ENCODE measurements around the gene ATP2C2. TPM values are rescaled to one million over a fixed set of nuclear protein-coding genes. Genes with fewer than 3 reads are reported as not detected.

ATP2C2 gene
- total RNA-seq, 1 donor from 2014 or later = not detected

DNA sequence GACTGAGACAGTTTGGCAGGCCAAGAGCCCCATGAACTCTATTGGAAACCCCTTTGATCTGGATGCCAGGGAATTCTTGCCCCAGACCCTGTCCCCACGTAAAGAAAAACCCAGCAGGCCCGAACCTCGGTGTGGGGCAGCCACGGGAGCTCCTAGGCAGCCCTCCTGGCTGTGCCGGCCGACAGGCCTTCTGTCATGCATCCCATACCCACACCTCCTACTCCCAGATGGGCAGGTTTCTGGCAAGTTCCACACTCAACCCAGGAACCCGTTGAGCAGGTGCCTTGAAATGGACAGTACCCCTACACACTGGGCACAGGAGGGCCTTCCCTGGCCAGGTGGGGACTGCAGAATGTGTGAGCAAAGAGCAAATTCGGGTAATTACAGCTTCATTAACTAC, 23.6 kb upstream of the ATP2C2 start:
- intact Hi-C loops (cut with DNase I) = no loop called here
- TF ChIP-seq, protein P1, sequence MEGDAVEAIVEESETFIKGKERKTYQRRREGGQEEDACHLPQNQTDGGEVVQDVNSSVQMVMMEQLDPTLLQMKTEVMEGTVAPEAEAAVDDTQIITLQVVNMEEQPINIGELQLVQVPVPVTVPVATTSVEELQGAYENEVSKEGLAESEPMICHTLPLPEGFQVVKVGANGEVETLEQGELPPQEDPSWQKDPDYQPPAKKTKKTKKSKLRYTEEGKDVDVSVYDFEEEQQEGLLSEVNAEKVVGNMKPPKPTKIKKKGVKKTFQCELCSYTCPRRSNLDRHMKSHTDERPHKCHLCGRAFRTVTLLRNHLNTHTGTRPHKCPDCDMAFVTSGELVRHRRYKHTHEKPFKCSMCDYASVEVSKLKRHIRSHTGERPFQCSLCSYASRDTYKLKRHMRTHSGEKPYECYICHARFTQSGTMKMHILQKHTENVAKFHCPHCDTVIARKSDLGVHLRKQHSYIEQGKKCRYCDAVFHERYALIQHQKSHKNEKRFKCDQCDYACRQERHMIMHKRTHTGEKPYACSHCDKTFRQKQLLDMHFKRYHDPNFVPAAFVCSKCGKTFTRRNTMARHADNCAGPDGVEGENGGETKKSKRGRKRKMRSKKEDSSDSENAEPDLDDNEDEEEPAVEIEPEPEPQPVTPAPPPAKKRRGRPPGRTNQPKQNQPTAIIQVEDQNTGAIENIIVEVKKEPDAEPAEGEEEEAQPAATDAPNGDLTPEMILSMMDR (IDR thresholded peaks at IDR 0.05) = no peak
- no peak for DNase-seq (ENCODE audit: low spot score in 2 of 2)

DNA sequence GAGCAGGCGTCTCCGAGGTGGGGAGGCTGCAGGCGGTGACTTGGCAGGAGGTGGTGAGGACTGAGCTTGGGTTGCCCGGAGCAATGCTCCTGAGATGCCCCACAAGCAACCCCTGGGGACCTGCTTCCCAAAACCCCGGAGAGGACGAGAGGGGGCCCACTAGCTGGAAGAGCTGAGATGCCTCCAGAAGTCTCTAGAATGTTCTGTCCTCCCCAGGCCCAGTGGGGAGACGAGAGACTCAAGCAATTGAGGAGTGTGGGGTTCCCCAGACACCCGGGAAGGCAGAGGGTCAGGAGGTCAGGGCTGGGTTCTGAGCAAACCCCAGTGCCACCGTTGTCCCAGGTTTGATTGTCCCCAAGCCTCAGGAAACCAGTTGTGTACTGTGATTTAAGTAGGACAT, 21.2 kb upstream of the ATP2C2 start:
- Histone ChIP-seq H3K9me3 (no peaks in the 10 kb centered on the region), H3K27me3 (no peaks in the 10 kb centered on the region), H3K27ac (no peak overlapping the region), H3K36me3 (no peaks in the 10 kb centered on the region), H3K4me1 (no peaks in the 10 kb centered on the region), H3K4me3 (no peak overlapping the region)
- TF ChIP-seq, protein P1 (IDR thresholded peaks at IDR 0.05) = no peak
- intact Hi-C loops (cut with DNase I) = no loop called here
- no peak for DNase-seq (ENCODE audit: low spot score in 2 of 2)

More for the DNA sequence above, 23.6 kb upstream of the ATP2C2 start:
- Histone ChIP-seq H3K9me3 (no peaks in the 10 kb centered on the region), H3K4me3 (no peak overlapping the region), H3K36me3 (no peaks in the 10 kb centered on the region), H3K4me1 (no peaks in the 10 kb centered on the region), H3K27ac (no peak overlapping the region), H3K27me3 (no peaks in the 10 kb centered on the region)

DNA sequence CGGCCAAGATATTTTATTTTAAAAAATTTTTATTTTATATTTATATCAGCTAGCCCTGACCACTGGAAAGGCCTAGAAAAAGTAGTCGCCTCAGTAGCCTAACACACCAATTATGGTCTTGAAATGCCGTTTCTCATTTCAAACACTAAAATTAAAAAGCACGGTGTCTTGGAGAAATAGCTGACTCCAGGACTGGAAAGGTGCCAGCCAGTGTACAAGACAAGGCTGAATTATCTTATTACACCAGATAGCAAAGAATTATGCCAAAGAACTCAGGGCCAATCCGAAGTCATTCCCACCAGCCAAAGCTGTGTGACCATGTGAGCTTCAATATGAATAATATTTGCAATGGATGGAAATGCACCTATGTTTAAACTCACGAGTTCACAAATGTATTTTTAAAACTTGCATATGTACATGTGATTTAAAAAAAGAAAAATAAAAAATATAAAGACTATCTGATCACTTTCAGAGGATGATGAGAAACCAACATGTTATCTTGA, 19.9 kb upstream of the ATP2C2 start:
- Histone ChIP-seq H3K4me3 (no peak overlapping the region), H3K36me3 (no peaks in the 10 kb centered on the region), H3K4me1 (no peaks in the 10 kb centered on the region), H3K27me3 (no peaks in the 10 kb centered on the region), H3K9me3 (no peaks in the 10 kb centered on the region), H3K27ac (no peak overlapping the region)
- DNase-seq (ENCODE audit: low spot score in 2 of 2) = no peak
- intact Hi-C loops (cut with DNase I) = no loop called here
- TF ChIP-seq, protein P1 (IDR thresholded peaks at IDR 0.05) = no peak

DNA sequence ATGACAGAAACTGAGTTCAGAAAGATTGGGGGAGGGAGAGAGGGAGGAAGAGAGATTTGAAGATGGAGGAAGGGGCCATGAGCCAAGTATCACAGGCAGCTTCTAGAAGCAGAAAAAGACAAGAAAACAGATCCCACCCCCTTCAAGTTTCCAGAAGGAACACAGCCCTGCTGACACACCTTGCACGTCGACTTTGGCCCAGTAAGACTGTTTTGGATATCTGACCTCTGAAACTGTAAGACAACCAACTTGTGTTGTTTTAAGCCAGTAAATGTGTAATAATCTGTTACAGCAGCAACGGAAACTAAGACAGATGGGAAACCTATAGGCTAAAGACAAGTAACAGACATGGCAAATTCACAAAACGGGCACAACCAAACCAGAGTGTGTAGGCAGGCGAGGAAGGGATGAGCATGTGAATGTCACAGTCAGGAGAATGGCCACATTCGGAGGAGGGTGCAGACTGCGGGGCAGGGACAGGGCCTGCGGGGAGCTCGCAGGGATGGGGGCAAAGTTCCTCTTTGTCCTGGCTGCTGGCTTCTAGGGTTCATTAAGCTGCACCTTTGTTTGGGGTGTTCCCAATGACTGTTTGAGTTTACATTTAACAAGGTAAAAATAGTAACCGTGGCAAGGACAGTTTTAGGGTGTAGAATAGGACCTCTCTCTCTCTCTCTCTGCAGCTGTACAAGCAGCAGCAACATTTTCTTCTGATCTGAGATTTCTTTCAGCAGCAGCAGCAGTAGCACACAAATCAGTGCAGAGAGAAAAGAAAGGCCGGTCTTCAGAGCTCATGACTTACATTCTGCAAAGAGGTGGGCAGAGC, 18.3 kb upstream of the ATP2C2 start:
- intact Hi-C loops (cut with DNase I) = no loop called here
- Histone ChIP-seq H3K27ac (no peak overlapping the region), H3K27me3 (no peaks in the 10 kb centered on the region), H3K9me3 (no peaks in the 10 kb centered on the region), H3K4me1 (no peaks in the 10 kb centered on the region), H3K4me3 (no peak overlapping the region), H3K36me3 (no peaks in the 10 kb centered on the region)
- TF ChIP-seq, protein P1 (IDR thresholded peaks at IDR 0.05) = no peak
- DNase-seq (ENCODE audit: low spot score in 2 of 2) = no peak

DNA sequence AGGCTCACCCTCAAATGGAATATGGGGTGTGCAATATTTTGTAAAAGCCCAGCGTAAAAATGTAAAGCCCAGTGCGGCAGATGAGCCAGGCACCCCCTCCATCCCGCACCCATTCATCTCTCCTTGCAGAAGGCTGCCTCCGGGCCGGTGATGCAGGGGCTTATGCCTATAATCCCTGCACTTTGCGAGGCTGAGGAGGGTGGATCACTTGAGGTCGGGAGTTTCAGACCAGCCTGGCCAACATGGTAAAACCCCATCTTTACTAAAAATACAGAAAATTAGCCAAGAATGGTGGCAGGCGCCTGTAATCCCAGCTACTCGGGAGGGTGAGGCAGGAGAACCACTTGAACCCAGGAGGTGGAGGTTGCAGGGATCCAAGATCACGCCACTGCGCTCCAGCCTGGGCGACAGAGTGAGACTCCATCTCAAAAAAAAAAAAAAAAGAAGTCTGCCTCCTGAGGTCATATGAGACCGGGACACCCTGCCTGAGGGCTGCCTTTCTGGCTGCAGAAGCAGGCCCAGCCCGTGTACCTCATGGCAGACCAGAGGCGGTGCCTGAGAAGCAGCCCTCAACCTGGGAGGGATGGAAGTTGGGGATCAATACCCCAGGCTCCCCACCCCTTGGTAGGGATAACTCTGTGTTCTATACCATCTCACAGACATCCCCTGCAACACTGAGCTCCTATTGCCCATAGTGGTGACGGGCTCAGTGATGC, 17.5 kb upstream of the ATP2C2 start:
- H3K27ac ChIP-seq = no peak overlapping the region
- no peaks in the 10 kb centered on the region for H3K4me1 ChIP-seq
- H3K27me3 ChIP-seq = no peaks in the 10 kb centered on the region
- no peaks in the 10 kb centered on the region for H3K9me3 ChIP-seq
- H3K36me3 ChIP-seq = no peaks in the 10 kb centered on the region
- DNase-seq (ENCODE audit: low spot score in 2 of 2) = no peak
- TF ChIP-seq, protein P1 (IDR thresholded peaks at IDR 0.05) = no peak
- intact Hi-C loops (cut with DNase I) = no loop called here
- no peak overlapping the region for H3K4me3 ChIP-seq

All from ascending aorta (tissue), 2 donors.